Erythroblast (primary cell): Measurements from ENCODE around the gene IQSEC2.

Experiments used
- GATA1 ChIP-seq: IDR thresholded peaks from 2 replicates; pipeline ENCODE4 v1.6.1; 2011; ENCODE audit warnings: low read depth, mild to moderate bottlenecking, control low read depth, low read length, moderate library complexity
- POLR2A ChIP-seq: IDR thresholded peaks from 2 replicates; pipeline ENCODE4 v1.6.1; 2011; ENCODE audit warnings: mild to moderate bottlenecking, low read length

GRCh38 chrX:53227224-53227765 lies 54.1 kb downstream of the IQSEC2 start:
- TF ChIP-seq POLR2A = no peak
- TF ChIP-seq GATA1 = no peak
